ENCODE data around the gene THADA. TPM values are rescaled to one million over a fixed set of nuclear protein-coding genes. Genes with fewer than 3 reads are reported as not detected.

The THADA gene
- total and polyA plus RNA-seq, 12 donors, result 7.5 to 18.0 (median 15.2) TPM

DNA sequence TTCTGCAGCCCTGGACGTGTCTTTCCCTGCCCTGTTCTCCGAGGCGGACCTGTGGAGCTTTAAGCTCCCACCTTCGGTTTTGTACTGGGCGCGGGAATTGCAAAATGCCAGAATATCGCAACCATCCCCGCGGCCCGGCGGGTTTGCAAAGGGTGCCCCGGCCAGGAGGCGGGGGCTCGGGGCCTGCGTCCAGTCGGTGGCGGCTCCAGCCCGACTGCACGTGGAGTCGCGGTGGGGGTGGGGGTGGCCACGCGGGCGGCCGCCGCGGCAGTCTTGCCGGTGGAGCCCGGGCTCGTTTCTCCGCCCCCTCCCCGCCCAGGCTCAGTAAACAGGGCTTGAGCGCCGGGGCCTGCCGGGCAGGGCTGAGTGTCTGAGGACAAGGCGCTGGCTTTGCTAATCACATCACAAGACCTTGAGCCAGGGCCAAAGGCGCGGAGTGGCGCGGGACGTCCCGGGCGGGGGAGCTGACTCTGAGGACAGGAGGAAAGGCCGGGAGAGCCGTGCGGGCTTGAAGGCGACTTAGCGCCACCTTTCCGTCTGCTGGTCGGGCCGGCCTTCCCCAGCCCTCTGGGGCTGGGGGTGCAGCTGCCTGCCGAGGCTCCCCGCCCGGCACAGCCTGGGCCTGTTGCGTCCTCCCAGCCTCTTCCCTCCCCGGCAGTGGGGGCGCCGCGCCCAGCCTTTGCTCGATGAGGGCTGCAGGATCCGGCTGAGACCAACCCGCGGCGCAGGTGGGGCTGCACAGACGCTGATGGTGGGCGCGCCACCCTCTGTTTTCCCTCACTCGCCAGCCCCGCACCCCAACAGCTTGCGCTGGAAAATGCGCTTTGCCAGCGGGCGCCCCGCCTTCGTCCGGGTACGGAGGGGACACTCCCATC is 368.6 kb downstream of the THADA start:
- peak overlapping the region; percentile 70 to 96 (median 88) for H3K4me3 ChIP-seq
- no peaks in the 10 kb centered on the region for H3K27me3 ChIP-seq
- peak; percentile 65 to 85 (median 75) for ATAC-seq
- H3K9me3 ChIP-seq, result no peaks in the 10 kb centered on the region
- peak overlapping the region; percentile 96 to 100 (median 99) for H3K27ac ChIP-seq
- peaks cover 0 to 56% (median 41%) of the 10 kb centered on the region in 9 donors for H3K4me1 ChIP-seq
- TF ChIP-seq, protein P1, sequence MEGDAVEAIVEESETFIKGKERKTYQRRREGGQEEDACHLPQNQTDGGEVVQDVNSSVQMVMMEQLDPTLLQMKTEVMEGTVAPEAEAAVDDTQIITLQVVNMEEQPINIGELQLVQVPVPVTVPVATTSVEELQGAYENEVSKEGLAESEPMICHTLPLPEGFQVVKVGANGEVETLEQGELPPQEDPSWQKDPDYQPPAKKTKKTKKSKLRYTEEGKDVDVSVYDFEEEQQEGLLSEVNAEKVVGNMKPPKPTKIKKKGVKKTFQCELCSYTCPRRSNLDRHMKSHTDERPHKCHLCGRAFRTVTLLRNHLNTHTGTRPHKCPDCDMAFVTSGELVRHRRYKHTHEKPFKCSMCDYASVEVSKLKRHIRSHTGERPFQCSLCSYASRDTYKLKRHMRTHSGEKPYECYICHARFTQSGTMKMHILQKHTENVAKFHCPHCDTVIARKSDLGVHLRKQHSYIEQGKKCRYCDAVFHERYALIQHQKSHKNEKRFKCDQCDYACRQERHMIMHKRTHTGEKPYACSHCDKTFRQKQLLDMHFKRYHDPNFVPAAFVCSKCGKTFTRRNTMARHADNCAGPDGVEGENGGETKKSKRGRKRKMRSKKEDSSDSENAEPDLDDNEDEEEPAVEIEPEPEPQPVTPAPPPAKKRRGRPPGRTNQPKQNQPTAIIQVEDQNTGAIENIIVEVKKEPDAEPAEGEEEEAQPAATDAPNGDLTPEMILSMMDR (IDR thresholded peaks at IDR 0.05), result peak in 5 of 9 donors; percentile 47 to 70 (median 51)
- intact Hi-C loops (cut with DNase I), result loop anchor here (1.0 to 10.0 kb wide), 20 partner anchors 95 to 400 kb away; no protein-coding TSS in a partner anchor
- peaks cover 0 to 50% (median 16%) of the 10 kb centered on the region in 9 donors for H3K36me3 ChIP-seq
- WGBS, 2 donors, result 1 to 2% methylated on average over 62 to 77 of the region's 77 CpGs
- DNase-seq, result peak; percentile 93 to 95

DNA sequence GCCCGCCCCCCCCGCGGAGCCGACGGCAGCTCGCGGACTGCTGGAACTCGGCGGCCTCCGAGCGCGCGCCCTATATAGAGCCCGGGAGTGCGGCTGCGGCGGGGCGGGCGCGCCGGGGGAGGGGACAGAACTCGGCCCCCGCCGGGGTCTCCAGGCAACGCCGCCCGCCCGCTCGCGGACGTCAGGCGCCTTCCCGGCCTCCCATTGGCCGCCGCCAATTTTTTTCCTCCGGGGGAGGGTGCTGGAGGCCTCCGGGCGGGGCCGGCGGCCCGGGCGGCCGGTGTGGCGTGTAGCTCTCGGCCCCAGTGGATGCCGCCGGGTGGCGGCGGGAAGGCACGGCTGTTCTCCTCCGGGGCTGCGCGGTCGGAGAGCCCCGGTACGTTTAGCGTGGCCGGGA is 369.3 kb downstream of the THADA start, which contains the start of gene ZFP36L2:
ZFP36L2 (minus strand) TSS at position 49 of the 397 bp plus-strand sequence. CDS start 291 bp downstream, outside the sequence.
- peak within 1 kb of the TSS; percentile 96 to 100 (median 99) for H3K27ac ChIP-seq
- intact Hi-C loops (cut with DNase I), result loop anchor here (1.0 to 10.0 kb wide), 18 partner anchors 94 to 399 kb away; no protein-coding TSS in a partner anchor
- DNase-seq, result peak; percentile 96 to 98
- H3K36me3 ChIP-seq, result peaks cover 0 to 48% (median 16%) of the 10 kb centered on the region in 9 donors
- H3K9me3 ChIP-seq, result no peaks in the 10 kb centered on the region
- peak within 1 kb of the TSS; percentile 72 to 97 (median 90) for H3K4me3 ChIP-seq
- no peaks in the 10 kb centered on the region for H3K27me3 ChIP-seq
- TF ChIP-seq, protein P1 (IDR thresholded peaks at IDR 0.05), result peak in 2 of 9 donors; percentile 13 to 17
- peaks cover 0 to 61% (median 47%) of the 10 kb centered on the region in 9 donors for H3K4me1 ChIP-seq
- WGBS, 2 donors, result 0 to 1% methylated on average over 41 to 56 of the region's 58 CpGs
- peak; percentile 77 to 92 (median 82) for ATAC-seq

DNA sequence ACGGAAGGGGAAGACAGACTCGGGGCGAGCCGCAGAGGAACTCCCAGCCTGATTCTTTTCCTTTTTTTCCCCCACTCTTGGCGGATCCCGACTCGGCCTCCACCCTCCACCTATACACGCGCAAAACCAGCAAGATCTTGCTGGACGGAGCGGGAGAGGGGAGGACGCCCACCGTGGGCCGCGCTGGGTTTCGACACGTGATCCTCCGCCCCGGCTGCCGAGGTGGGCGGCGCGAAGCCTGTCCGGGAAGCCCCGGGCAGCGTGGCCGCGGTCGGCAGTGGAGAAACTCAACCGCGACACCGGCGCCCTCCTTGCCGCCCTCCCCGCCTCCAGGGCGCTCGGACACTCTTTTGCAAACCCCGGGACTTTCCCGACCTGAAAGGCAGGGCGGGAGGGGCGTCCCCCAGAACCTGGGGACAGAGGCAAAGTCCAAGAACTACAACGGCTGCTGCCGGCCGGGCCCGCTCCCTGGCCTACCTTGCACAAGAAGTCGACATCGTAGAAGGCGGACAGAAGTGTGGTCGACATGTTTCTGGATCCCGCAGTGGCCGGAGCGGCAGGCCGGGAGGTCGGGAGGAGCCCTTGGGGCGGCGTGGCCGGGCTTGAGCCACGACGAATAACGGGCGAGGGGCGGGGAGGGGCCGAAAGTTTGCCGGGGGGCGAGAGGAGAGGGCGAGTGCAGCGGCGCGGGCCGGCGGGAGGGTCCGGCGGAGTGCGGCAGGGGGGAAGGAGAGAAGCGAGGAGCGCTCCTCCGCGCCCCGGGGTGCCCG is 369.9 kb downstream of the THADA start:
- peaks cover 0 to 61% (median 52%) of the 10 kb centered on the region in 9 donors for H3K4me1 ChIP-seq

More for the DNA sequence above, 369.9 kb downstream of the THADA start:
- Histone ChIP-seq H3K27me3 (no peaks in the 10 kb centered on the region), H3K9me3 (no peaks in the 10 kb centered on the region), H3K36me3 (peaks cover 0 to 45% (median 14%) of the 10 kb centered on the region in 9 donors), H3K4me3 (peak overlapping the region; percentile 72 to 97 (median 90)), H3K27ac (peak overlapping the region; percentile 96 to 100 (median 99))
- DNase-seq (peak; percentile 70 to 77), ATAC-seq (peak in 7 of 8 donors; percentile 3 to 28 (median 8))
- 0% methylated on average over 65 to 79 of the region's 80 CpGs for WGBS, 2 donors
- intact Hi-C loops (cut with DNase I), result loop anchor here (1.0 to 10.0 kb wide), 19 partner anchors 94 to 399 kb away; no protein-coding TSS in a partner anchor
- TF ChIP-seq, protein P1 (IDR thresholded peaks at IDR 0.05), result no peak

Measured in heart right ventricle (tissue), 16 donors.